SK-N-SH (cell line): ENCODE data around the gene SPRED2.

Experiments
- CHD2 ChIP-seq: fragments of 150-350 bp; IDR thresholded peaks from 2 replicates; pipeline ENCODE4 v1.6.1; 2018; ENCODE audit warnings: low read length; ENCODE audit not compliant: partially characterized antibody
- CTCF ChIP-seq: fragments of 200-600 bp; sonication (generic); IDR thresholded peaks from 2 replicates; pipeline ENCODE4 v1.6.1; 2017; ENCODE audit warnings: antibody characterized with exemption, mild to moderate bottlenecking, moderate library complexity
- ELF1 ChIP-seq: IDR thresholded peaks from 2 replicates; pipeline ENCODE4 v1.4.0; 2012
- EP300 ChIP-seq, 2 experiments: IDR thresholded peaks; 2 replicates each; pipeline versions ENCODE4 v1.4.0 to v1.6.1; 2012; ENCODE audit warnings: borderline replicate concordance in 1 of 2, low read depth in 1 of 2, low read length in 1 of 2
- MAX ChIP-seq: IDR thresholded peaks from 2 replicates; pipeline ENCODE4 v1.4.0; 2012; ENCODE audit warnings: low read depth
- MEF2A ChIP-seq: IDR thresholded peaks from 2 replicates; pipeline ENCODE4 v1.4.0; 2012; ENCODE audit warnings: low read depth, borderline replicate concordance
- MXI1 ChIP-seq: IDR thresholded peaks from 2 replicates; pipeline ENCODE4 v1.6.1; 2012; ENCODE audit warnings: mild to moderate bottlenecking, low read depth, low read length, improper control_type of control experiment
- POLR2AphosphoS5 ChIP-seq: IDR thresholded peaks from 2 replicates; pipeline ENCODE4 v1.6.1; 2012; ENCODE audit warnings: low read depth, low read length
- RAD21 ChIP-seq: IDR thresholded peaks from 2 replicates; pipeline ENCODE4 v1.6.1; 2012; ENCODE audit warnings: mild to moderate bottlenecking, low read length
- REST ChIP-seq: IDR thresholded peaks from 2 replicates; pipeline ENCODE4 v1.6.1; 2012; ENCODE audit warnings: mild to moderate bottlenecking, low read depth, low read length, moderate library complexity
- SIN3A ChIP-seq: IDR thresholded peaks from 2 replicates; pipeline ENCODE4 v1.6.1; 2012; ENCODE audit warnings: low read depth, mild to moderate bottlenecking, low read length, moderate library complexity, borderline replicate concordance
- TCF12 ChIP-seq: IDR thresholded peaks from 2 replicates; pipeline ENCODE4 v1.4.0; 2012
- USF1 ChIP-seq: IDR thresholded peaks from 2 replicates; pipeline ENCODE4 v1.4.0; 2012; ENCODE audit warnings: low read depth, borderline replicate concordance
- ZBTB33 ChIP-seq: IDR thresholded peaks from 2 replicates; pipeline ENCODE4 v1.4.0; 2012; ENCODE audit warnings: low read depth, borderline replicate concordance

GRCh38 chr2:65375723-65376122 lies 56.7 kb downstream of the SPRED2 start:
- TF ChIP-seq USF1, result no peak
- TF ChIP-seq CTCF, result no peak
- TF ChIP-seq EP300 (IDR thresholded peaks at IDR 0.05; ENCODE audit: borderline replicate concordance in 1 of 2, low read depth in 1 of 2, low read length in 1 of 2), result no peak
- TF ChIP-seq MEF2A, result no peak
- TF ChIP-seq MXI1, result no peak
- TF ChIP-seq MAX, result no peak
- TF ChIP-seq POLR2AphosphoS5, result no peak
- no peak for TF ChIP-seq ELF1
- TF ChIP-seq REST, result no peak
- no peak for TF ChIP-seq SIN3A
- TF ChIP-seq TCF12, result no peak
- TF ChIP-seq ZBTB33, result no peak
- no peak for TF ChIP-seq CHD2
- no peak for TF ChIP-seq RAD21
